ENCODE measurements around the gene NUB1. TPM values are rescaled to one million over a fixed set of nuclear protein-coding genes. Genes with fewer than 3 reads are reported as not detected.

Gene NUB1
- total RNA-seq, 4 donors from 2014 or later: 16.8 to 46.7 (median 26.1) TPM

DNA sequence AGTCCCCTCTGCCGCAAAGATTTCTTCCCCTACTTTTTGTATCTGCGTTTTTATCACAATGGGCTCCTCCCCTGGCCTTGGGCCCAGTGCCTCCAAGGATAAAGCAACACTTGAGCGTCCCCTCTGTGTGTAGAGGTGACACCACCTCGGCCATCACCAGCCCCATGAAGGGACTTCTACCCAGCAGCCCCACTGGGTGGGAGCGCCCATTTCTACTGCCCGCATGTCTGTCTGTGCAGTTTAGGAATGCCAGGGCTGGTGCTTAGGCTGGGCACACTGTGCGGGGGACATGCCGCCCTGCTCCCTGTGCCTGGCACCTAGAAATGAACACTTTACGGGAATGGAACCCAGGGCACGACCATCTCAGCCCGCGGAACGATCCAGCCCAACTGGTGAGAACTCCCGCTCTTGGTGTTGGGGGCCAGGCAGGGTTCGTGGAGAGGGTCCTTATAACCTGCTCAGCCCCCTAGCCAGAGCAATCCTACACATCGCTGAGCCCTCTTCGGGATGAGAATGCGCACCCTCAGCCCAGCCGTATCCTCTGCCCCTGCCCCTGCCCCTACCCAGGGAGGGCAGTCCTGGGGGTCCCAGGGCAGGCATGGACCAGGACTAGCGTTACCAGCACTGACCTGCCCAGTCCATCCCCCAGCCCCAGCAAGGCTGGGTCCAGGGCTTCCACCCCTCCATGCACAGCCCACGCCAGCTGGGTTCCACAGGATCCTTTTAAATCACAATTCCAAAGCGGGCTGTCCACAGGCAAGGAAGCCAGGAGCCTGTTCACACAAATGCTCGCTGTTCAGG, 85.5 kb downstream of the NUB1 start:
- Histone ChIP-seq H3K9me3 (peaks cover 0 to 6% (median 5%) of the 10 kb centered on the region in 3 donors), H3K36me3 (no peaks in the 10 kb centered on the region), H3K4me3 (no peak overlapping the region), H3K27me3 (peaks cover 0 to 17% (median 0%) of the 10 kb centered on the region in 4 donors), H3K27ac (peak overlapping the region; percentile 30 to 88 (median 76)), H3K4me1 (peaks cover 6 to 49% (median 20%) of the 10 kb centered on the region in 3 donors)
- no peak for DNase-seq
- TF ChIP-seq, protein P1, sequence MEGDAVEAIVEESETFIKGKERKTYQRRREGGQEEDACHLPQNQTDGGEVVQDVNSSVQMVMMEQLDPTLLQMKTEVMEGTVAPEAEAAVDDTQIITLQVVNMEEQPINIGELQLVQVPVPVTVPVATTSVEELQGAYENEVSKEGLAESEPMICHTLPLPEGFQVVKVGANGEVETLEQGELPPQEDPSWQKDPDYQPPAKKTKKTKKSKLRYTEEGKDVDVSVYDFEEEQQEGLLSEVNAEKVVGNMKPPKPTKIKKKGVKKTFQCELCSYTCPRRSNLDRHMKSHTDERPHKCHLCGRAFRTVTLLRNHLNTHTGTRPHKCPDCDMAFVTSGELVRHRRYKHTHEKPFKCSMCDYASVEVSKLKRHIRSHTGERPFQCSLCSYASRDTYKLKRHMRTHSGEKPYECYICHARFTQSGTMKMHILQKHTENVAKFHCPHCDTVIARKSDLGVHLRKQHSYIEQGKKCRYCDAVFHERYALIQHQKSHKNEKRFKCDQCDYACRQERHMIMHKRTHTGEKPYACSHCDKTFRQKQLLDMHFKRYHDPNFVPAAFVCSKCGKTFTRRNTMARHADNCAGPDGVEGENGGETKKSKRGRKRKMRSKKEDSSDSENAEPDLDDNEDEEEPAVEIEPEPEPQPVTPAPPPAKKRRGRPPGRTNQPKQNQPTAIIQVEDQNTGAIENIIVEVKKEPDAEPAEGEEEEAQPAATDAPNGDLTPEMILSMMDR (IDR thresholded peaks at IDR 0.05): no peak
- TF ChIP-seq POLR2A (IDR thresholded peaks at IDR 0.05): no peak
- 79 to 83% methylated on average over 19 to 20 of the region's 23 CpGs for WGBS, 2 donors
- intact Hi-C loops (cut with DNase I): no loop called here

DNA sequence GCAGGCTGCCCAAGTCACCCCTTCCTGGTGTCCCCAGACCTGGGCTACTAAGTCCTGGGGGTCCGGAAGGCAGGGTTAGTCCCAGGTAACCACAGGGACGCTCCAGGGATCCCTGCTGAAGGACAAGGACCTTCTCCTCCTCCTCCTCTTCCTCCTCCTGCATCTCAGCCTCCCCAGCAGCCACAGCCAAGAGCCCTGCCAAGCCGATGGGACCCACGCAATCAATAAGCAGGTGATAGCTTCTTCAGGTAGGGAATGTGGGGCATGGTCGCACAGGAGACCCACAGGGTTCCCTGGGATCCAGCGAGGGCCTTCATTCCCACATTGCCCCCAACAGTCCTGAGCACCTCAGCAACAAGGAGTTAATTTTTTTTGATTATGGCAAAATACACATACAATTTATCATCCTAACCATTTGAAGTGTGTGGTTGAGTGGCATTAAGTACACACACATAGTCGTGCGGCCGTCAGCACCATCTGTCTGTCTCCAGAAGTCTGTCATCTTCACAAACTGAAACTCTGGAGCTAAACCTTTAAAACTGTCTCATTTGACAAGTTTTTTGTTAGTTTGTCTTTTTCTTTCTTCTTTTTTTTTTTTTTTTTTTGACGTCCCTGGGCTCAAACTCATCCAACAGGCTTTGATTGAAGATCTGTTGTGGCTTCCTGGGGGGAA, 86.2 kb downstream of the NUB1 start:
- H3K9me3 ChIP-seq: no peaks in the 10 kb centered on the region
- TF ChIP-seq POLR2A (IDR thresholded peaks at IDR 0.05): no peak
- TF ChIP-seq, protein P1 (IDR thresholded peaks at IDR 0.05): no peak
- H3K36me3 ChIP-seq: no peaks in the 10 kb centered on the region
- H3K27me3 ChIP-seq: peaks cover 0 to 16% (median 0%) of the 10 kb centered on the region in 4 donors
- H3K4me3 ChIP-seq: no peak overlapping the region
- peaks cover 6 to 53% (median 22%) of the 10 kb centered on the region in 3 donors for H3K4me1 ChIP-seq
- WGBS, 2 donors: 64 to 65% methylated on average over 6 to 9 of the region's 10 CpGs
- DNase-seq: no peak
- intact Hi-C loops (cut with DNase I): no loop called here
- peak overlapping the region; percentile 34 to 88 (median 76) for H3K27ac ChIP-seq

Other genes starting within 250 kb of the NUB1 start
- gene GBX1, start 174.1 kb upstream of the NUB1 start, total RNA-seq: not detected
- gene ASB10, start 154.6 kb upstream of the NUB1 start, total RNA-seq: not detected
- not detected for gene H2BK1, start 131.3 kb upstream of the NUB1 start, total RNA-seq
- 10 to 100 TPM; 27.0 to 44.7 (median 40.5) TPM for gene ABCF2, start 114.6 kb upstream of the NUB1 start, total RNA-seq
- 10 to 100 TPM; 21.8 to 23.5 (median 22.3) TPM for gene CHPF2, start 109.3 kb upstream of the NUB1 start, total RNA-seq
- 10 to 100 TPM in 1 of 4 donors, 1 to 10 TPM in 3; 2.5 to 11.6 (median 6.3) TPM for gene SMARCD3, start 93.1 kb upstream of the NUB1 start, total RNA-seq
- 1 to 10 TPM in 2 of 4 donors, under 1 TPM in 2; 0.53 to 4.6 (median 1.5) TPM for gene WDR86, start 68.2 kb downstream of the NUB1 start, total RNA-seq
- gene CRYGN, start 98.3 kb downstream of the NUB1 start, total RNA-seq: under 1 TPM in 1 of 4 donors, not detected in 3; 0.19 TPM
- 10 to 100 TPM; 37.1 to 82.6 (median 54.4) TPM for gene RHEB, start 178.1 kb downstream of the NUB1 start, total RNA-seq